Glomerular visceral epithelial cell (primary cell): ENCODE measurements around the gene THRB.
"Not testable (repeated sequence)": the region's sequence is repeated elsewhere in the genome, so short reads cannot be mapped to it uniquely, and the experiment has no call there.

Experiments
- DNase-seq: peaks from one replicate; pipeline ENCODE4 v3.0.0-alpha.2; 2016; ENCODE audit errors: extremely low spot score

The THRB gene

DNA sequence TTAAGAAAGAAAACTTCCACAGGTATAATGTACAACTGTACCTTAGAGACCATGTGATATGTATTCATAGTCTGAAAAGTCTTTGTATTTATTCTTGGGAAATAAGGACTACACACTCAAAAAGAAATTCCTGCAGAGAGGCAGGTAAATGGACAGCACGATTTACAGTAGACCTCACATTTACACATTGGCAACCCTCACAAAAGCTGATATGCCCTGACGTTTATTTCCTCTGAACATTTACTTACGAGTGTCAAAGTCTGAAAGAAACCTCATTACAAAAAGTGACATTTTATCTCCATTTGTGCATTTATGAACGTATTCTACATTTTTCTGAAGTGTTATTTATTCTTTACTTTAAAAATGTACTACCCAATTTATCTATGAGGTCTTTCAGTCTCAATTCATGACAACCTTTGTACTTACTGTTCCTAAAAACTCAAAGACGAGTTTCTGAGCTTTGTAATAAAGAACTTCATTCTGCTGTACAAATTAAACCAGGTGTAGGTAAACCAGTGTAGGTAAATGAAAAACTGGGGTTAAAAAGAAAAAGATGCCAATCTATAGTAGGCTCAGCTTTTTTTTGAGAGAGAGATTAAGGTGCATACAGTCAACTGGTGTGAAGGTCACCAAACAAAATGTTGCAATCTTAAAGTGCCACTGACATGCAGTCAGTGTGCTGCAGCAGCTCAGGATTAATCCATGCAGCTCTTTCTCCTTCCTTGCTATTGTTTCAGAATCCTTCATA, 44.3 kb downstream of the THRB start:
- no peak for DNase-seq

DNA sequence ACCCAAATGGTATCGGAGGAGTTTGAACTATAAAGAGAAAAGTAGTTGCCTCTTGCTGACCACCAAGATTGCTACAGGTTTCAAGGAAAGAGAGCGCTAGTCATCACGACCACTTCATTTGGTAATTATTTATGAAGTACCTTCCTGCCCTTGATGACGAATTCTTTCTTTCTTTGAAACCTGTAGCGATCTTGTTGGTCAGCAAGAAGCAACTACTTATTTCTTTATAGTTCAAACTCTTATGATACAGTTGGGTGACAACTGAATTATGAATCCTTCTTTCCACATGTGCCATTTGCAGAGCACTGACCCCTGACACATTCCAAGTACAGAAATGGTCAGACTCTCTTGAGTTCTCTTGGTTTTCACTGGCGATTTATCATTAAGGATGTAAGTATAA, 46.8 kb downstream of the THRB start:
- peak; percentile 16 for DNase-seq

DNA sequence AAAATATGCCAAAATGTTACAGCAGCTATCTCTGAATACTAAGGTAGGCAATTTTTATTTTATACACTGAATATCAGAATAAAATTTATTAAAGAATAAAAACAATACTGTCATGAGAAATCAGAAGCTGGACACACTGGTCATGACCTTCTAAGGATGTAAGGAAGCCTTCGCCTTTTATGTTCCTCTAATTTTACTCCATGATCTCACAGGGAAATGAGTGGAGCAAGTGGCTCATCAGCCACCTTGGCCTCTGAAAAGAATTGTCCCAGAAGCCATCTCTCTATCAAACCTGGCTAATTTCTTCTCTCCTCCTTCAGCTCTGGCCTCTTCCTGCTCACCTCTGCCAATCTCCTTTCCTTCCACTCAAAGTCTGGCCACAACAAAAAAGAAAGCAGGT, 48.6 kb downstream of the THRB start:
- DNase-seq = no peak

GRCh38 chr3:24443476-24443875, 51.2 kb downstream of the THRB start:
- DNase-seq = no peak

GRCh38 chr3:24440760-24441464, 53.7 kb downstream of the THRB start:
- no peak for DNase-seq

- DNase-seq = no peak
Measured at GRCh38 chr3:24439021-24439420, 55.6 kb downstream of the THRB start.

DNA sequence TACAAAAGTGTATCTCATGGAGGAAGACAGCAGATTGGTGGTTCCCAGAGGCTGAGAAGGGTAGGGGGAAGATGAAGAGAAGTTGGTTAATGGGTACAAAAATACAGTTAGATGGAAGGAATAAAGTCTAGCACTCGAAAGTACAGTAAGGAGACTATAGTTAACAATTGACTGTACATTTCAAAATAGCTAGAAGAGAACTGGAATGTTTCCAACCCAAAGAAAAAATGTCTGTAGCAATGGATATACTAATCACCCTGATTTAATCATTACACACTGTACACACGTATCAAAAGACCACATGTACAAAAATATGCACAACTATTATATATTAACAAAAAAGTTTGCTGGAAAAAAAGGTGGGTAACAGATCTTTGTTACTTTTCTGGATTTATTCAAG, 57.3 kb downstream of the THRB start:
- peak; percentile 37 for DNase-seq

- DNase-seq = no peak
Measured at GRCh38 chr3:24435584-24435983, 59.1 kb downstream of the THRB start.

GRCh38 chr3:24434651-24435050, 60.0 kb downstream of the THRB start:
- DNase-seq = no peak

DNA sequence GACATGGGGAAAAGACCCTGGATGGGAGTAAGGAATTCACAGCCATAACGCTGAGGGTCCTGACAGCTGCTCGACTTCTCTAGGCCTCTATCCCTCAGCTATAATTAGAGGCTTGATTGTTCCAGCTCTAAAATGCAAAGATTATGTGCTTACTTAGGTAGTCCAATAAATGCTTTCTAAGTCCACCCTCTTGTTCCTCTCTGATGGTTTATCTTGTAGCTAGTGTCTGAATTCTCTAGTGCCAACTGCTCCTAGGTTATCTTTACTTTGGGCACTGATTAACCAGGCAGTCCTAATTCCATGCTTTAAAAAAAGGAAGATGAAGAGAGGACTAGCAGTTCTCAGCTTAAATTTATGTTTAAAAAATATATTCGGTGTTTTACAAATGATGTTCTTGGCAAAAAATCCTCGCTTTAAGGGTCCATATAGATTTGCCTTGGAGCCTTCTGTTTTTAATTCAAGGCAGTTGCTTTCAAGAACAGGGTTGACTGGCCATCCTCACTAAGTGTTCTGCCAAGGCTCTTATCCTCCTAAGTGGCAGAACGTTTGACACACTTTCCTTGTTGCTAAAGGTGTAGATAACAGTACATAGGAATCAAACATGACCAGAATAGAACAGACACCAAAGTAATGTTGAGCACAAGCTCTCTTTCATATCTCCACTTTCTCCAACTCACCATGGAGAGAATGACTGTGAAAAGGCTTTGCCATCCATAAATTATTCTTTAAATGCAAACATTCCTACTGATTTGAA, 60.6 kb downstream of the THRB start:
- DNase-seq = no peak

DNA sequence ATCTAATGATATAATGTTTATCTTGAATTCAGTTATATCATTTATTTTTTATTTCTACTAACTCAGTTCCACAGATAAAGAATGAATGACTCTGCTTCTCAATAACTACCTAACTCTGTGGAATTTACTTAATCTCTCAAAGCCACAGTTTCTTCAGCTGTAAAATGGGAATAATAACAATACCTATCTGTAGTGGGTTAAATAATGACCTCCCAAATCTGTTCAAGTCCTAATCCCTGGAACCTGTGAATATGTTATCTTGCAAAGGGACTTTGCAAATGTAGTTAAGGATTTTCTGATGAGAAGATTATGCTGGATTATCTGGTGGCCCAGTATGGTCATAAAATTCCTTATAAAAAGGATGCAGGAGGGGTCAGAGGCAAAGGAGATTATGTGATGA, 61.7 kb downstream of the THRB start:
- DNase-seq = no peak

DNA sequence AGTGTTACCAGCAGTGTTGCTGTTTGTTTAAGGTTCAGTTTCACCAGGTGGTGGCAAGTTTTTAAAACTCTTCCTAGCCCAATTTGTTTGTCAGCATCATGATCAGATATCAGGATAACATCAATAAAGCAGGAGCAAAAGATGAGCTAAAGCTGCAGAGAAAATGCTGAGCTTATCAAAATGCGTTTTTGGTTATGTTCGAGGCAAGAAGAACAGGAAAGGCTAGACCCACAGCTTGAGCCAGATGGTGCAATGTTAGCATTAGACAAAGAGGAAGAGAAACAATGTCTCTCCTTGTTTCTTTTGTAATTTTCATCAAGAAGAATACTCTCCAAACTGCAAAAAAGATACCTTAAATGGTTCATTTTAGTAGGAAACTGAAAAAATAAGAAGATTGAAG, 66.2 kb downstream of the THRB start:
- DNase-seq = no peak

DNA sequence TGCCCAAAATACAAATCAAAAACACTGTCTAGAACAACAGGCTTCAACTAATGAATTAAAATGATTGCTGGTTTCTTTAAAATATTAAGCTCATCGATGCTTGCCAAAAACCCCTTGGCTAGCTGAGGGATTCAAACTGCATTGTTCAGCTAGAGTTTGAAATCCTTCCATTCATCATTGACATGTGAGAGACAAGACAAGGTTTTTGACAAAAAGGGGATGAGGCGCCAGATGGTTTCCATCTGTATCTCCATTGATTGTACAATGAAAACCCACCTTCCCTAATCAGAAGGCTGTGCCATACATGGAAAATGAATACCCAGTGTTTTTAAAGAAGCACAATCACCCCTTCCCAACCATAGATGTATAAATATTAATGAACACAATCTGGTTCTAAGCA, 67.8 kb downstream of the THRB start:
- DNase-seq = no peak

GRCh38 chr3:24420829-24421228, 73.8 kb downstream of the THRB start:
- not testable (repeated sequence) for DNase-seq

GRCh38 chr3:24420224-24420623, 74.4 kb downstream of the THRB start:
- DNase-seq = no peak

DNA sequence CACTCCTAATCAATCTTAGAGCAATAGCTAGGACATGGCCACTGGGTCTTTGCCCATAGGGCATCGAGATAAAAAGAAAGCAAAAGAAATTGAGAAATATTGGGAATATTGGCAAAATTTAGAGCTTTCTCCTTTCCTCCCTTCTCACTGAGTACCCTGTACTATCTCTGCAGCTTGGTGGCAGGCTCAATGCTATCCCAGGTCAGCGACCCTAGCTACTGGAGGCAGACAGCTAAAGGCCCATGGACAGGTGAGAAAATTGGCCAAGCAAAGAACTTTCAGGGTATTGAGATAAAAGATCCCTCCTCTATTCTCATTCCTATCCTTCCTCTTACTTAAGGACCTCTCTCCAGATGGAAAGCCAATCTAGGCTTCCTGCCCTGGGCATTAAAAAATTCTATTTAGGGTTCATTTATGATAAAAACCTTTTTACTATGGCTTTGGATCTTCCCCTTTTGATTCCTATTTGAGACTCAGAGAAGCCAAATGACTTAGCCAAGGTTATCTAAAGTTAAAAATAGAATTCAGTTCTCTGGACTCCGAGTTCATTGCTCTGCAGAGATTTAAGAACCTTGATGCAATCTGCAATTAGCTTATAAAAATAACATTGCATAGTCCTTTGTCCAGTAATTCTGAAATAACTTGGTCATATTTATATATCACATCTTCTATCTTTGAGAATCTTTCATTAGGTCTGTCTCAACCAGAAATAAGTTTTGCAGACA, 75.4 kb downstream of the THRB start:
- no peak for DNase-seq

DNA sequence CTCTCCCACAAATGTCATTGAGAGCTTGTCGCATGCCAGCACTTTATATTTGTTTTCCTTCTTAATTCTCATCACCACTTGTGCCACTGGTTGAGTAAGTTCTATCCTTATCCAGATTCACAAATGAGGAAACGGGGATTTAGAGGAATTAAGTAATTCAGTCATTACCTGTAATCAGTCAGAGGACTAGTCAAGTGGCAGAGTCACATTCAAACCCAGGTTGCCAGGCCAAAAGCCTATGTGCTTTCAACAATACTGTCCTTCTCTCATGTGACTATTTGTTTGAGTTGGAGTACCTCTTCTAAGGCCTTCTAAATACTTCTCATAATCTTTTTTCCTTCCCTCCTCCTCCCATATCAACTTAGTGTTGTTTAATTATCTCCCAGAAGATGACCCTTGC, 76.9 kb downstream of the THRB start:
- no peak for DNase-seq

DNA sequence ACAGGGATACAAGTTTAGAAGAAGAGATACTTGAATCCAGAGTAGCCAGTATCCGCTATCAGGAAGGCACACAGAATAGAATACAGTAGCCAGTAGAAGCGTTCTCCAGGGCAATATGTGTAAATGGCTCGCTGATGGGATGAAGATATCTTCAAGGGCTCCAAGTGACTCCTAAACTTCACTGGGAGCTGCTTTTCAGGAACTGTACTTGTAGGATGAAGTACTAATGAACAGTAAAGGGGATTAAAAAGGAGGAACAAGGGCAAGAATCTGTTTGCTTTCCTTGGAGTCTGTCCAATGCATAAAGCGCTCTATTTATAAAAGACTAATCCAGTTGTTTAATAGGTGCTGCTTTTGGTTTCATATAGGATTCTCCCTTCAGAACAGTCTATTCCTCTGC, 78.4 kb downstream of the THRB start:
- no peak for DNase-seq

DNA sequence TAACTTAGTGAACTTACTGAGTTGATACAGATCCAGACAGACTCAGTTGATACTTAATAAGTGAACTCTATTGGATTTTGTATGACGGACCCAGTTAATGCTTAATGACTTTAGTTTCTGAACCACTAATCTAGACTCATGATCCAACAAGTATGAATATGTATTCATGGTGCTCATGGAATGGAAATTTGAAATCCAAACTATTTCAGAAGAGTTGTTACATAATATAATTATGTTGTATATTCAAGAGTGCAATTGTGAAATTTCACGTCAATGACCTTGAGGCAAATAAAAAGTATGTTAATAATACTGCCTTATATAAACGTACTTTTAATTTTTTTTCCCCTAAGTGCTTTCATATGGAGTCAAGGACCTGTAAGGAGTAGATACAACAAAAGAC, 78.8 kb downstream of the THRB start:
- DNase-seq = no peak

GRCh38 chr3:24413662-24414061, 81.0 kb downstream of the THRB start:
- DNase-seq = not testable (repeated sequence)

GRCh38 chr3:24410860-24411259, 83.8 kb downstream of the THRB start:
- DNase-seq = no peak
